H1 (cell line): ENCODE data around the gene GMPR. TPM values are rescaled to one million over a fixed set of nuclear protein-coding genes. Genes with fewer than 3 reads are reported as not detected.
A peak's percentile ranks its signal among the peaks of the same experiment; 100 is the strongest.

Experiments used
- CTCF ChIA-PET: fragments of 300-600 bp; sonication (Branson Sonifier 250); formaldehyde crosslinking; loops from one replicate; lab custom pipeline; 2021; ENCODE audit not compliant: partially characterized antibody; lab: Charles Lee
- POLR2A ChIA-PET: fragments of 300-600 bp; sonication (Branson Sonifier 250); formaldehyde crosslinking; loops from one replicate; lab custom pipeline; 2021; ENCODE audit warnings: inconsistent platforms; ENCODE audit not compliant: partially characterized antibody; lab: Charles Lee
- DNase-seq, 2 experiments: peaks; one replicate each; pipeline versions ENCODE4 v3.0.0 to v3.0.0-alpha.2; 2010 to 2022; ENCODE audit warnings: low spot score in 2 of 2, low read depth in 1 of 2, mixed read lengths in 1 of 2
- FAIRE-seq: peaks from 2 replicates; lab custom pipeline; 2011; peaks lifted over from hg19 to GRCh38; lab: Jason Lieb, UNC
- H2AFZ ChIP-seq: 2 replicates; pipeline ENCODE4 v1.8.1; 2012; ENCODE audit warnings: low read length, inconsistent platforms
- H2AK5ac ChIP-seq: 2 replicates; pipeline ENCODE4 v1.6.1; 2013; ENCODE audit warnings: low read depth, low read length
- H2BK120ac ChIP-seq: replicated peaks from 2 replicates; pipeline ENCODE3; 2013; ENCODE audit warnings: low read depth, low read length, inconsistent platforms
- H2BK12ac ChIP-seq: 2 replicates; pipeline ENCODE4 v1.6.1; 2013; ENCODE audit warnings: low read depth, low read length
- H2BK15ac ChIP-seq: 2 replicates; pipeline ENCODE4 v1.6.1; 2013; ENCODE audit warnings: low read length
- H2BK20ac ChIP-seq: 2 replicates; pipeline ENCODE4 v1.6.1; 2013; ENCODE audit warnings: low read length
- H2BK5ac ChIP-seq: 2 replicates; pipeline ENCODE4 v1.6.1; 2013; ENCODE audit warnings: low read depth, low read length
- H3K14ac ChIP-seq: 2 replicates; pipeline ENCODE4 v1.6.1; 2013; ENCODE audit warnings: inconsistent platforms; ENCODE audit not compliant: insufficient read length
- H3K18ac ChIP-seq: 2 replicates; pipeline ENCODE4 v1.6.1; 2013; ENCODE audit warnings: low read length; ENCODE audit errors: extremely low read depth
- H3K23ac ChIP-seq: 2 replicates; pipeline ENCODE4 v1.6.1; 2013; ENCODE audit warnings: inconsistent platforms; ENCODE audit not compliant: insufficient read length
- H3K23me2 ChIP-seq: 2 replicates; pipeline ENCODE4 v1.6.1; 2013; ENCODE audit warnings: low read depth, low read length
- H3K27ac ChIP-seq: 2 replicates; pipeline ENCODE4 v1.6.1; 2011; ENCODE audit warnings: low read depth, low read length, inconsistent platforms
- H3K27me3 ChIP-seq, 4 experiments: replicated peaks in 1 of 4; 1 replicate in 1 of 4; 2 replicates in 3 of 4; pipeline versions ENCODE4 v1.6.1 to v1.8.1; 2011 to 2013; ENCODE audit warnings: low read length in 3 of 4, mild to moderate bottlenecking in 3 of 4, inconsistent platforms in 2 of 4, mixed read lengths in 2 of 4, moderate library complexity in 1 of 4; ENCODE audit not compliant: control insufficient read depth in 3 of 4, insufficient read depth in 3 of 4; ENCODE audit errors: extremely low read depth in 1 of 4
- H3K36me3 ChIP-seq, 4 experiments: 2 replicates each; pipeline versions ENCODE4 v1.6.1 to v1.8.1; 2011 to 2013; ENCODE audit warnings: mild to moderate bottlenecking in 4 of 4, low read length in 3 of 4, moderate library complexity in 2 of 4, control low read depth in 1 of 4, inconsistent platforms in 1 of 4; ENCODE audit not compliant: insufficient read depth in 4 of 4, control insufficient read depth in 2 of 4
- H3K4ac ChIP-seq: replicated peaks from 2 replicates; pipeline ENCODE3; 2013; ENCODE audit warnings: low read length, low read depth, mixed read lengths, inconsistent platforms; ENCODE audit not compliant: insufficient read length
- H3K4me1 ChIP-seq, 4 experiments: replicated peaks in 1 of 4; 1 replicate in 1 of 4; 2 replicates in 3 of 4; pipeline versions ENCODE4 v1.6.1 to v1.8.1; 2011 to 2013; ENCODE audit warnings: low read length in 3 of 4, inconsistent platforms in 2 of 4, mixed read lengths in 1 of 4; ENCODE audit not compliant: insufficient read depth in 4 of 4, control insufficient read depth in 3 of 4
- H3K4me2 ChIP-seq, 2 experiments: 2 replicates each; pipeline versions ENCODE4 v1.6.1 to v1.8.1; 2011 to 2013; ENCODE audit warnings: low read depth in 2 of 2, low read length in 2 of 2, control low read depth in 1 of 2, inconsistent platforms in 1 of 2, mild to moderate bottlenecking in 1 of 2; ENCODE audit not compliant: insufficient read depth in 1 of 2
- H3K4me3 ChIP-seq, 4 experiments: fragments of 200-600, 300-600 bp in 1 of 4; sonication (generic), shearing (Covaris generic), sonication (Bioruptor Twin) in 1 of 4; 2 replicates each; pipeline versions ENCODE4 v1.5.1 to v1.8.1; 2011 to 2016; ENCODE audit warnings: low read length in 4 of 4, low read depth in 3 of 4, control low read depth in 2 of 4, inconsistent platforms in 2 of 4, mild to moderate bottlenecking in 2 of 4, mixed read lengths in 1 of 4, moderate library complexity in 1 of 4; ENCODE audit not compliant: insufficient read depth in 2 of 4; ENCODE audit errors: extremely low read depth in 1 of 4
- H3K56ac ChIP-seq: replicated peaks from 2 replicates; pipeline ENCODE3; 2013; ENCODE audit warnings: low read depth, mild to moderate bottlenecking, mixed read lengths, low read length, inconsistent platforms; ENCODE audit not compliant: insufficient read length
- H3K79me1 ChIP-seq: 2 replicates; pipeline ENCODE4 v1.6.1; 2013; ENCODE audit warnings: low read depth, low read length, control low read depth
- H3K79me2 ChIP-seq, 2 experiments: 2 replicates each; pipeline versions ENCODE4 v1.6.1 to v1.8.1; 2012 to 2013; ENCODE audit warnings: low read length in 2 of 2, mild to moderate bottlenecking in 2 of 2, inconsistent platforms in 1 of 2; ENCODE audit not compliant: insufficient read depth in 2 of 2, control insufficient read depth in 1 of 2
- H3K9ac ChIP-seq, 4 experiments: replicated peaks in 1 of 4; 1 replicate in 1 of 4; 2 replicates in 3 of 4; pipeline versions ENCODE4 v1.6.1 to v1.8.1; 2011 to 2013; ENCODE audit warnings: low read depth in 3 of 4, low read length in 3 of 4, control low read depth in 2 of 4, mild to moderate bottlenecking in 2 of 4, moderate library complexity in 2 of 4, inconsistent platforms in 1 of 4; ENCODE audit errors: extremely low read depth in 1 of 4
- H3K9me3 ChIP-seq, 2 experiments: 2 replicates each; pipeline versions ENCODE4 v1.6.1 to v1.8.1; 2012 to 2013; ENCODE audit warnings: mild to moderate bottlenecking in 2 of 2, moderate library complexity in 2 of 2, control low read depth in 1 of 2, inconsistent platforms in 1 of 2, low read depth in 1 of 2, low read length in 1 of 2, mixed read lengths in 1 of 2; ENCODE audit not compliant: insufficient read depth in 2 of 2
- H4K20me1 ChIP-seq, 2 experiments: replicated peaks in 1 of 2; 2 replicates each; pipeline versions ENCODE3 to v1.8.1; 2011 to 2013; ENCODE audit warnings: inconsistent platforms in 2 of 2, low read length in 2 of 2, mild to moderate bottlenecking in 1 of 2; ENCODE audit not compliant: insufficient read depth in 2 of 2, control insufficient read depth in 1 of 2
- H4K5ac ChIP-seq: 2 replicates; pipeline ENCODE4 v1.6.1; 2013; ENCODE audit warnings: low read length, low read depth, mixed read lengths, inconsistent platforms; ENCODE audit not compliant: insufficient read length
- H4K8ac ChIP-seq: 2 replicates; pipeline ENCODE4 v1.8.0; 2013; ENCODE audit warnings: mild to moderate bottlenecking, moderate library complexity, low read length, inconsistent platforms; ENCODE audit not compliant: insufficient read depth; ENCODE audit errors: extremely low read depth
- H4K91ac ChIP-seq: replicated peaks from 2 replicates; pipeline ENCODE3; 2013; ENCODE audit warnings: low read length, mixed read lengths, inconsistent platforms; ENCODE audit not compliant: insufficient read length
- CBX5 ChIP-seq: fragments of 300-800, 300-1000 bp; sonication (generic); IDR thresholded peaks from 2 replicates; pipeline ENCODE4 v1.7.1; 2016; ENCODE audit warnings: antibody characterized with exemption, low read length, low read depth
- CTBP2 ChIP-seq: IDR thresholded peaks from 2 replicates; pipeline ENCODE4 v1.7.0; 2011; ENCODE audit warnings: borderline replicate concordance, mild to moderate bottlenecking, moderate library complexity, mixed read lengths, low read length; ENCODE audit not compliant: insufficient read depth, insufficient read length
- CTCF ChIP-seq, 3 experiments: IDR thresholded peaks; 1 replicate in 2 of 3; 2 replicates in 1 of 3; pipeline versions ENCODE4 v1.5.1 to v1.6.1; 2011; ENCODE audit warnings: low read length in 3 of 3, mild to moderate bottlenecking in 3 of 3, inconsistent platforms in 2 of 3, low read depth in 1 of 3, moderate library complexity in 1 of 3; ENCODE audit not compliant: insufficient read depth in 1 of 3; ENCODE audit errors: control extremely low read depth in 1 of 3
- GTF2F1 ChIP-seq: IDR thresholded peaks from 2 replicates; pipeline ENCODE4 v1.6.1; 2012; ENCODE audit warnings: low read depth, low read length, improper control_type of control experiment, borderline replicate concordance
- HDAC6 ChIP-seq: IDR thresholded peaks from one replicate; pipeline ENCODE4 v1.7.1; 2012; ENCODE audit warnings: low read depth, mild to moderate bottlenecking, inconsistent platforms, low read length, moderate library complexity
- KDM4A ChIP-seq: IDR thresholded peaks from one replicate; pipeline ENCODE4 v1.7.1; 2012; ENCODE audit warnings: low read depth, mild to moderate bottlenecking, moderate library complexity, low read length, inconsistent platforms; ENCODE audit not compliant: severe bottlenecking
- RAD21 ChIP-seq, 2 experiments: IDR thresholded peaks in 1 of 2; conservative IDR thresholded peaks in 1 of 2; 2 replicates each; pipeline ENCODE4 v1.6.1; 2011; ENCODE audit warnings: low read depth in 2 of 2, low read length in 2 of 2, improper control_type of control experiment in 1 of 2, inconsistent platforms in 1 of 2, mild to moderate bottlenecking in 1 of 2, moderate library complexity in 1 of 2
- RXRA ChIP-seq: IDR thresholded peaks from 2 replicates; pipeline ENCODE4 v1.6.1; 2011; ENCODE audit warnings: low read depth, mild to moderate bottlenecking, low read length, moderate library complexity; ENCODE audit not compliant: insufficient read depth
- SAP30 ChIP-seq: fragments of 300-600 bp; sonication (generic); IDR thresholded peaks from 2 replicates; pipeline ENCODE4 v1.7.1; 2012; ENCODE audit warnings: low read length, moderate library complexity, mild to moderate bottlenecking, inconsistent platforms; ENCODE audit not compliant: insufficient read depth, insufficient replicate concordance
- SUZ12 ChIP-seq: fragments of 200-600 bp; sonication (generic); IDR thresholded peaks from 2 replicates; pipeline ENCODE4 v1.6.1; 2012; ENCODE audit warnings: mild to moderate bottlenecking, inconsistent platforms, low read length, moderate library complexity, mixed read lengths
- WGBS, 2 experiments: shearing (Covaris generic) in 1 of 2; methylation state at CpG; one replicate each; pipeline versions ENCODE4 v1.1.6 to v1.1.7; 2013 to 2015; ENCODE audit warnings: low lambda C conversion rate in 2 of 2, mixed read lengths in 2 of 2, inconsistent platforms in 1 of 2, low coverage in 1 of 2, missing lambda C conversion rate in 1 of 2; ENCODE audit not compliant: insufficient replicate concordance in 2 of 2, insufficient coverage in 1 of 2, insufficient read length in 1 of 2; ENCODE audit errors: extremely low coverage in 1 of 2, missing lambda C conversion rate in 1 of 2; 5-methylcytosine and 5-hydroxymethylcytosine counted together
- polyA plus RNA-seq, 7 experiments: library from polyadenylated mRNA; depleted of rRNA in 3 of 7; stranded (reverse) in 5 of 7; unstranded in 2 of 7; fragments of >200 nt in 5 of 7; fragments of 200-250 nt in 2 of 7; gene quantifications; 1 replicate in 5 of 7; 2 replicates in 1 of 7; 4 replicates in 1 of 7; pipeline versions ENCODE4 v1.2.1 to v1.2.3, GENCODE V29; 2011 to 2013; ENCODE audit warnings: missing spikeins in 2 of 7, mixed read lengths in 2 of 7
- total RNA-seq: library from RNA; stranded (reverse); fragmentation: NEBNext Ultra II Directional; extraction: Animal tissue kit (Norgen Biotek cat#: 25700); gene quantifications from 2 replicates; pipeline ENCODE4 v1.2.1, GENCODE V29; 2021

Gene GMPR
- total and polyA plus RNA-seq, 2 of the 8 experiments (the other 6 are each of a cell fraction or from before 2014, with no cell fraction given): 0.99 to 1.2 TPM

- Histone ChIP-seq H3K56ac (no peak overlapping the region), H4K8ac (no peak overlapping the region), H3K36me3 (no peaks in the 10 kb centered on the region), H4K91ac (no peak overlapping the region), H3K18ac (no peak overlapping the region), H3K9ac (no peak overlapping the region), H3K27ac (no peak overlapping the region), H3K79me2 (no peaks in the 10 kb centered on the region), H3K27me3 (peaks cover 0 to 2% (median 0%) of the 10 kb centered on the region in 4 experiments; a peak in 1 of 7 replicates), H4K20me1 (no peaks in the 10 kb centered on the region), H4K5ac (no peak overlapping the region), H3K4me2 (no peak overlapping the region), H2BK20ac (no peak overlapping the region), H3K4ac (no peak overlapping the region), H2AFZ (peak overlapping the region; percentile 71; the same call in 1 of the 2 replicates), H3K23ac (no peak overlapping the region), H2BK15ac (no peak overlapping the region), H3K79me1 (no peaks in the 10 kb centered on the region), H3K4me3 (no peak overlapping the region), H3K14ac (no peak overlapping the region), H3K9me3 (no peaks in the 10 kb centered on the region), H2BK120ac (no peak overlapping the region), H2BK5ac (no peak overlapping the region), H3K23me2 (no peaks in the 10 kb centered on the region), H2BK12ac (no peak overlapping the region), H2AK5ac (no peak overlapping the region), H3K4me1 (peaks cover 2 to 5% (median 5%) of the 10 kb centered on the region in 4 experiments; a peak in 5 of 7 replicates)
- FAIRE-seq: no peak
- WGBS, 2 experiments: 81% methylated on average over 5 of the region's 5 CpGs; no CpG with 5 or more reads in 1 of the 2 experiments
- POLR2A ChIA-PET: no interaction called here
- CTCF ChIA-PET: interaction anchor here (0.6 to 4.1 kb wide), 7 partner anchors 9 to 537 kb away, joined by 3 to 26 read pairs (median 3); partner anchors contain the start of gene GMPR
- DNase-seq: no peak
- TF ChIP-seq KDM4A: no peak
- no peak for TF ChIP-seq GTF2F1
- no peak for TF ChIP-seq CTCF (IDR thresholded peaks at IDR 0.05; ENCODE audit: control extremely low read depth in 1 of 3, insufficient read depth in 1 of 3, low read depth in 1 of 3, low read length in 3 of 3)
- TF ChIP-seq CTBP2: no peak
- TF ChIP-seq SUZ12: no peak
- no peak for TF ChIP-seq CBX5
- no peak for TF ChIP-seq RAD21 (IDR thresholded peaks at IDR 0.05 in 1 of 2, conservative IDR thresholded peaks at IDR 0.05 in 1 of 2; ENCODE audit: low read depth in 2 of 2, low read length in 2 of 2)
- TF ChIP-seq HDAC6: no peak
- TF ChIP-seq SAP30: no peak
- no peak for TF ChIP-seq RXRA
Observed at GRCh38 chr6:16228043-16228442, 10.3 kb upstream of the GMPR start.
